Activated CD8-positive, alpha-beta memory T cell treated with anti-CD3 and anti-CD28 coated beads, Interleukin-2, amount 50 U/mL, for 24 hours (primary cell): ENCODE measurements around the gene SDF2L1.
"Not testable (repeated sequence)": the region's sequence is repeated elsewhere in the genome, so short reads cannot be mapped to it uniquely, and the experiment has no call there.

Source experiments
- DNase-seq: peaks from one replicate; pipeline ENCODE4 v3.0.0-alpha.2; 2020; ENCODE audit errors: extremely low read depth

The SDF2L1 gene

GRCh38 chr22:21641789-21642583, at the start of gene SDF2L1:
SDF2L1 (plus strand) TSS chr22:21642302; CDS start chr22:21642337, 35 bp downstream.
- DNase-seq, result peak; percentile 93

- no peak for DNase-seq
Measured at GRCh38 chr22:21592422-21592821, 49.7 kb upstream of the SDF2L1 start.

GRCh38 chr22:21593406-21594232, 48.5 kb upstream of the SDF2L1 start:
- DNase-seq, result no peak

- DNase-seq, result no peak
Measured at GRCh38 chr22:21594865-21595452, 47.1 kb upstream of the SDF2L1 start.

GRCh38 chr22:21596356-21597135, 45.6 kb upstream of the SDF2L1 start:
- not testable (repeated sequence) for DNase-seq

GRCh38 chr22:21598302-21598701, 43.8 kb upstream of the SDF2L1 start:
- no peak for DNase-seq

GRCh38 chr22:21599053-21599893, 42.8 kb upstream of the SDF2L1 start:
- no peak for DNase-seq

GRCh38 chr22:21602579-21602978, 39.5 kb upstream of the SDF2L1 start:
- no peak for DNase-seq

GRCh38 chr22:21603973-21604372, 38.1 kb upstream of the SDF2L1 start:
- DNase-seq, result no peak

- DNase-seq, result no peak
Measured at GRCh38 chr22:21605887-21606564, 36.1 kb upstream of the SDF2L1 start.

GRCh38 chr22:21606775-21607174, 35.3 kb upstream of the SDF2L1 start:
- DNase-seq, result no peak

- DNase-seq, result not testable (repeated sequence)
Measured at GRCh38 chr22:21609556-21610157, 32.4 kb upstream of the SDF2L1 start.

GRCh38 chr22:21611210-21611977, 30.7 kb upstream of the SDF2L1 start:
- no peak for DNase-seq

- DNase-seq, result no peak
Measured at GRCh38 chr22:21612858-21613257, 29.2 kb upstream of the SDF2L1 start.

GRCh38 chr22:21613553-21614233, 28.4 kb upstream of the SDF2L1 start:
- DNase-seq, result no peak

- no peak for DNase-seq
Measured at GRCh38 chr22:21615731-21616130, 26.4 kb upstream of the SDF2L1 start.

GRCh38 chr22:21617337-21617736, 24.8 kb upstream of the SDF2L1 start:
- not testable (repeated sequence) for DNase-seq

GRCh38 chr22:21621025-21621424, 21.1 kb upstream of the SDF2L1 start:
- no peak for DNase-seq
